Endothelial cell of umbilical vein (primary cell): ENCODE measurements around the gene DOCK4. TPM values are rescaled to one million over a fixed set of nuclear protein-coding genes. Genes with fewer than 3 reads are reported as not detected.

Experiments used
- BruUV-seq: library from RNA; stranded (reverse); fragments of 400-500 nt; replicated peaks from 2 replicates; lab custom pipeline; 2021; lab: Mats Ljungman, UMichigan
- CTCF ChIA-PET: fragments of 300-600, 350-600 bp; sonication (Branson Sonifier 250); formaldehyde crosslinking; loops from one replicate; lab custom pipeline; 2021; ENCODE audit warnings: antibody characterized with exemption, inconsistent platforms; lab: Charles Lee
- POLR2A ChIA-PET: fragments of 300-600, 350-600 bp; sonication (Branson Sonifier 250); formaldehyde crosslinking; loops from one replicate; lab custom pipeline; 2021; ENCODE audit warnings: antibody characterized with exemption, inconsistent platforms; lab: Charles Lee
- DNase-seq: peaks from one replicate; pipeline ENCODE4 v3.0.0-alpha.2; 2011; ENCODE audit warnings: low read depth, low spot score
- FAIRE-seq: peaks from 2 replicates; lab custom pipeline; 2011; peaks lifted over from hg19 to GRCh38; lab: Jason Lieb, UNC
- H2AFZ ChIP-seq: 2 replicates; pipeline ENCODE4 v1.6.0; 2012; ENCODE audit warnings: low read depth, low read length, control low read depth, inconsistent platforms
- H3K27ac ChIP-seq: 2 replicates; pipeline ENCODE4 v1.5.1; 2011; ENCODE audit warnings: low read depth, mild to moderate bottlenecking, control low read depth, low read length, moderate library complexity; ENCODE audit not compliant: insufficient read depth
- H3K27me3 ChIP-seq, 2 experiments: 2 replicates each; pipeline versions ENCODE4 v1.6.0 to v1.6.1; 2011; ENCODE audit warnings: low read length in 2 of 2, mixed read lengths in 1 of 2; ENCODE audit not compliant: control insufficient read depth in 2 of 2, insufficient read depth in 2 of 2
- H3K36me3 ChIP-seq, 2 experiments: 2 replicates in 1 of 2; 3 replicates in 1 of 2; pipeline ENCODE4 v1.5.1; 2011; ENCODE audit warnings: low read length in 2 of 2, mild to moderate bottlenecking in 1 of 2, moderate library complexity in 1 of 2; ENCODE audit not compliant: control insufficient read depth in 2 of 2, insufficient read depth in 2 of 2; ENCODE audit errors: extremely low read depth in 1 of 2
- H3K4me1 ChIP-seq: 3 replicates; pipeline ENCODE4 v1.5.1; 2011; ENCODE audit warnings: mild to moderate bottlenecking, low read length; ENCODE audit not compliant: control insufficient read depth, insufficient read depth; ENCODE audit errors: extremely low read depth
- H3K4me2 ChIP-seq: 2 replicates; pipeline ENCODE4 v1.6.1; 2011; ENCODE audit warnings: low read length, control low read depth, mixed read lengths; ENCODE audit not compliant: insufficient read depth
- H3K4me3 ChIP-seq, 3 experiments: fragments of 200-600 bp in 1 of 3; sonication (generic), shearing (Covaris generic) in 1 of 3; replicated peaks in 1 of 3; 2 replicates each; pipeline ENCODE4 v1.5.1; 2011 to 2016; ENCODE audit warnings: control low read depth in 3 of 3, low read length in 3 of 3, mild to moderate bottlenecking in 2 of 3, inconsistent platforms in 1 of 3, low read depth in 1 of 3, moderate library complexity in 1 of 3; ENCODE audit not compliant: insufficient read depth in 1 of 3
- H3K79me2 ChIP-seq: 2 replicates; pipeline ENCODE4 v1.6.0; 2012; ENCODE audit warnings: low read length, inconsistent platforms; ENCODE audit not compliant: control insufficient read depth, insufficient read depth
- H3K9ac ChIP-seq: replicated peaks from 2 replicates; pipeline ENCODE3; 2011; ENCODE audit warnings: low read length, control low read depth; ENCODE audit not compliant: insufficient read depth; ENCODE audit errors: extremely low read depth
- H3K9me1 ChIP-seq: replicated peaks from 3 replicates; pipeline ENCODE4 v1.6.0; 2011; ENCODE audit warnings: mild to moderate bottlenecking, low read length; ENCODE audit not compliant: control insufficient read depth, insufficient read depth; ENCODE audit errors: extremely low read depth
- H3K9me3 ChIP-seq: replicated peaks from 2 replicates; pipeline ENCODE4 v1.5.1; 2012; ENCODE audit warnings: low read length, inconsistent platforms; ENCODE audit not compliant: control insufficient read depth, insufficient read depth
- H4K20me1 ChIP-seq: replicated peaks from 2 replicates; pipeline ENCODE3; 2011; ENCODE audit warnings: mild to moderate bottlenecking, low read length; ENCODE audit not compliant: control insufficient read depth, insufficient read depth; ENCODE audit errors: extremely low read depth
- EZH2 ChIP-seq: IDR thresholded peaks from 2 replicates; pipeline ENCODE4 v1.6.1; 2012; ENCODE audit warnings: borderline replicate concordance, low read depth, mild to moderate bottlenecking, moderate library complexity, low read length, inconsistent platforms; ENCODE audit not compliant: severe bottlenecking
- FOS ChIP-seq: IDR thresholded peaks from 2 replicates; pipeline ENCODE4 v1.6.1; 2011; ENCODE audit warnings: mild to moderate bottlenecking, low read length, moderate library complexity, borderline replicate concordance; ENCODE audit not compliant: insufficient read depth
- GATA2 ChIP-seq: IDR thresholded peaks from 2 replicates; pipeline ENCODE4 v1.7.0; 2011; ENCODE audit warnings: low read depth, mild to moderate bottlenecking, moderate library complexity, mixed read lengths, low read length; ENCODE audit not compliant: insufficient read length, insufficient read depth
- JUN ChIP-seq: IDR thresholded peaks from 2 replicates; pipeline ENCODE4 v1.6.1; 2011; ENCODE audit warnings: borderline replicate concordance, low read depth; ENCODE audit not compliant: insufficient read length, insufficient read depth
- MYC ChIP-seq: IDR thresholded peaks from one replicate; pipeline ENCODE4 v1.6.1; 2011; ENCODE audit warnings: mild to moderate bottlenecking, low read depth, low read length
- POLR2AphosphoS5 ChIP-seq: IDR thresholded peaks from 2 replicates; pipeline ENCODE4 v1.6.1; 2012; ENCODE audit warnings: low read depth, mild to moderate bottlenecking, control low read depth, low read length, moderate library complexity; ENCODE audit not compliant: insufficient read depth
- dilution Hi-C: fragments of 300-500 bp; cut with MboI; formaldehyde crosslinking; loops from one replicate; pipeline ENCODE4 v1.15.0; 2019; ENCODE audit warnings: low sequenced_read_pairs; ENCODE audit not compliant: extremely low pct_ligation_motif_present
- intact Hi-C: fragments of 100-400 bp; cut with micrococcal nuclease; formaldehyde crosslinking; loops from one replicate; pipeline ENCODE4 v1.10.0; 2022
- polyA plus RNA-seq, 4 experiments: library from polyadenylated mRNA; depleted of rRNA in 3 of 4; stranded (reverse) in 3 of 4; unstranded in 1 of 4; fragments of >200 nt; gene quantifications; 2 replicates each; pipeline versions ENCODE4 v1.2.1 to v1.2.3, GENCODE V29; 2011 to 2012; ENCODE audit warnings: missing spikeins in 1 of 4
- total RNA-seq: library from RNA; stranded (reverse); gene quantifications from 2 replicates; pipeline ENCODE4 v1.2.3, GENCODE V29; 2021
- TF ChIP-seq, protein P1 (sequence below), 2 donors: IDR thresholded peaks; 1 replicate in 1 of 2; 2 replicates in 1 of 2; pipeline ENCODE4 v1.5.1; 2011; ENCODE audit warnings: low read length in 2 of 2, mild to moderate bottlenecking in 2 of 2, moderate library complexity in 2 of 2, control low read depth in 1 of 2, inconsistent platforms in 1 of 2, low read depth in 1 of 2; ENCODE audit not compliant: insufficient read depth in 1 of 2; ENCODE audit errors: extremely low read depth in 1 of 2

Gene DOCK4
- total and polyA plus RNA-seq, 2 donors (not counting 3 experiments of a cell fraction or from before 2014, with no cell fraction given), result 47.4 to 164 TPM

DNA sequence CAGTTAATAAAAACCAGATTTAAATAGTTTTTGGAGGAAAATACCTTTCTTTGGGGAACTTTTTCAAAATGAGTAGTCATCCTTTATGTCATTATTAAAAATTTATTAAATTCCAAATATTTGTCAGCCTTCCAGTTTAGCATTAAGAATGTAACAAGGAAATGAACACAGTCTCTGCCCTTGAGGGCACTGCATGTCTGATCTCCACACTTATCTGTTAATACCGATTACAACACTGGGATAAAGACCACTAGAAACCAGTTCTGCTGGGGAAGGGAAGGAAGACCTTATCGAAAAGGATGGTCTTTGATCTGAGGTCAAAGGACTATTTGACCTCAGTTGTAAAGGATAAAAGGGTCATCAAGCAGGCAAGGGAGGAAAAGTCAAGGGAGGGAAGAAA lies 320.0 kb downstream of the DOCK4 start:
- peaks cover 6 to 9% of the 10 kb centered on the region in 2 experiments for H3K36me3 ChIP-seq

More for the DNA sequence above, 320.0 kb downstream of the DOCK4 start:
- ChIA-PET CTCF (no interaction called here), POLR2A (no interaction called here)
- no TSS peak for BruUV-seq
- Histone ChIP-seq H3K4me2 (no peak overlapping the region), H2AFZ (no peak overlapping the region), H3K79me2 (no peaks in the 10 kb centered on the region), H3K9me3 (no peaks in the 10 kb centered on the region), H3K9ac (no peak overlapping the region), H3K4me3 (no peak overlapping the region), H3K9me1 (no peaks in the 10 kb centered on the region), H3K4me1 (peaks cover 21% of the 10 kb centered on the region), H3K27ac (no peak overlapping the region), H3K27me3 (no peaks in the 10 kb centered on the region), H4K20me1 (no peaks in the 10 kb centered on the region)
- dilution Hi-C loops, result no loop called here
- DNase-seq (no peak), FAIRE-seq (no peak)
- intact Hi-C loops, result loop anchor here (5.0 kb wide), 1 partner anchor 321 kb away; the partner anchor contains the start of genes DOCK4 and ZNF277
- no peak for TF ChIP-seq FOS
- TF ChIP-seq MYC, result no peak
- no peak for TF ChIP-seq EZH2
- TF ChIP-seq GATA2, result no peak
- TF ChIP-seq POLR2AphosphoS5, result no peak
- TF ChIP-seq, protein P1, sequence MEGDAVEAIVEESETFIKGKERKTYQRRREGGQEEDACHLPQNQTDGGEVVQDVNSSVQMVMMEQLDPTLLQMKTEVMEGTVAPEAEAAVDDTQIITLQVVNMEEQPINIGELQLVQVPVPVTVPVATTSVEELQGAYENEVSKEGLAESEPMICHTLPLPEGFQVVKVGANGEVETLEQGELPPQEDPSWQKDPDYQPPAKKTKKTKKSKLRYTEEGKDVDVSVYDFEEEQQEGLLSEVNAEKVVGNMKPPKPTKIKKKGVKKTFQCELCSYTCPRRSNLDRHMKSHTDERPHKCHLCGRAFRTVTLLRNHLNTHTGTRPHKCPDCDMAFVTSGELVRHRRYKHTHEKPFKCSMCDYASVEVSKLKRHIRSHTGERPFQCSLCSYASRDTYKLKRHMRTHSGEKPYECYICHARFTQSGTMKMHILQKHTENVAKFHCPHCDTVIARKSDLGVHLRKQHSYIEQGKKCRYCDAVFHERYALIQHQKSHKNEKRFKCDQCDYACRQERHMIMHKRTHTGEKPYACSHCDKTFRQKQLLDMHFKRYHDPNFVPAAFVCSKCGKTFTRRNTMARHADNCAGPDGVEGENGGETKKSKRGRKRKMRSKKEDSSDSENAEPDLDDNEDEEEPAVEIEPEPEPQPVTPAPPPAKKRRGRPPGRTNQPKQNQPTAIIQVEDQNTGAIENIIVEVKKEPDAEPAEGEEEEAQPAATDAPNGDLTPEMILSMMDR (IDR thresholded peaks at IDR 0.05; ENCODE audit: extremely low read depth in 1 of 2, insufficient read depth in 1 of 2, low read depth in 1 of 2, low read length in 2 of 2), result no peak
- no peak for TF ChIP-seq JUN
